Calu3 (cell line): ENCODE data around the gene AREG. TPM values are rescaled to one million over a fixed set of nuclear protein-coding genes. Genes with fewer than 3 reads are reported as not detected.

ENCODE experiments used
- BruUV-seq: library from RNA; stranded (reverse); fragments of 400-500 nt; replicated peaks from 2 replicates; lab custom pipeline; 2021; lab: Mats Ljungman, UMichigan
- CTCF ChIA-PET: fragments of 300-600 bp; sonication (Branson Sonifier 250); formaldehyde crosslinking; loops from one replicate; lab custom pipeline; 2022; ENCODE audit warnings: antibody characterized with exemption; lab: Charles Lee
- DNase-seq: peaks from one replicate; pipeline ENCODE4 v3.0.0; 2022
- H3K27ac Mint-ChIP-seq: one replicate; pipeline ENCODE4 v1.8.0; 2022; ENCODE audit warnings: mixed read lengths; ENCODE audit not compliant: unreplicated experiment
- H3K27me3 Mint-ChIP-seq: one replicate; pipeline ENCODE4 v1.8.0; 2022; ENCODE audit warnings: mixed read lengths; ENCODE audit not compliant: unreplicated experiment
- H3K36me3 Mint-ChIP-seq: one replicate; pipeline ENCODE4 v1.8.0; 2022; ENCODE audit warnings: mild to moderate bottlenecking, moderate library complexity, mixed read lengths; ENCODE audit not compliant: insufficient read depth, unreplicated experiment
- H3K4me1 Mint-ChIP-seq: one replicate; pipeline ENCODE4 v1.8.0; 2022; ENCODE audit warnings: mild to moderate bottlenecking, low read depth, mixed read lengths; ENCODE audit not compliant: unreplicated experiment
- H3K4me3 Mint-ChIP-seq: one replicate; pipeline ENCODE4 v1.8.0; 2022; ENCODE audit warnings: mild to moderate bottlenecking, low read depth, moderate library complexity, mixed read lengths; ENCODE audit not compliant: unreplicated experiment
- H3K9me3 Mint-ChIP-seq: one replicate; pipeline ENCODE4 v1.8.0; 2022; ENCODE audit warnings: low read depth, mixed read lengths; ENCODE audit not compliant: unreplicated experiment
- CTCF ChIP-seq: fragments of 200-600 bp; IDR thresholded peaks from one replicate; pipeline ENCODE4 v1.8.0; 2022; ENCODE audit warnings: antibody characterized with exemption; ENCODE audit not compliant: unreplicated experiment
- intact Hi-C: fragments of 100-400 bp; cut with micrococcal nuclease; formaldehyde crosslinking; loops from one replicate; pipeline ENCODE4 v1.10.0; 2022; ENCODE audit not compliant: unreplicated experiment
- total RNA-seq: library from RNA; stranded (reverse); gene quantifications from 2 replicates; pipeline ENCODE4 v1.2.3, GENCODE V29; 2022

AREG gene
- total RNA-seq, 1 experiment from 2014 or later = 230 TPM

GRCh38 chr4:74433043-74433442, 11.9 kb upstream of the AREG start:
- Mint-ChIP-seq H3K27me3 (no peaks in the 10 kb centered on the region), H3K27ac (no peak overlapping the region), H3K4me1 (peaks cover 17% of the 10 kb centered on the region), H3K36me3 (no peaks in the 10 kb centered on the region), H3K4me3 (no peak overlapping the region), H3K9me3 (no peaks in the 10 kb centered on the region)
- no TSS peak for BruUV-seq
- CTCF ChIA-PET = no interaction called here
- TF ChIP-seq CTCF = no peak
- intact Hi-C loops = no loop called here
- no peak for DNase-seq

- Mint-ChIP-seq H3K4me1 (peaks cover 11% of the 10 kb centered on the region), H3K9me3 (no peaks in the 10 kb centered on the region), H3K36me3 (no peaks in the 10 kb centered on the region), H3K27me3 (no peaks in the 10 kb centered on the region), H3K27ac (no peak overlapping the region), H3K4me3 (no peak overlapping the region)
- no peak for DNase-seq
- no peak for TF ChIP-seq CTCF
- intact Hi-C loops = no loop called here
- no TSS peak for BruUV-seq
- CTCF ChIA-PET = no interaction called here
Measured at GRCh38 chr4:74433541-74434172, 11.3 kb upstream of the AREG start.

- H3K27me3 Mint-ChIP-seq = no peaks in the 10 kb centered on the region
- no TSS peak for BruUV-seq
- H3K4me1 Mint-ChIP-seq = peaks cover 8% of the 10 kb centered on the region
- no peaks in the 10 kb centered on the region for H3K9me3 Mint-ChIP-seq
- no peak overlapping the region for H3K27ac Mint-ChIP-seq
- DNase-seq = no peak
- H3K36me3 Mint-ChIP-seq = no peaks in the 10 kb centered on the region
- no peak overlapping the region for H3K4me3 Mint-ChIP-seq
- TF ChIP-seq CTCF = no peak
- intact Hi-C loops = no loop called here
- CTCF ChIA-PET = no interaction called here
Measured at GRCh38 chr4:74435296-74435695, 9.6 kb upstream of the AREG start.

- H3K4me1 Mint-ChIP-seq = peaks cover 8% of the 10 kb centered on the region
- intact Hi-C loops = no loop called here
- BruUV-seq = no TSS peak
- H3K4me3 Mint-ChIP-seq = no peak overlapping the region
- no peaks in the 10 kb centered on the region for H3K27me3 Mint-ChIP-seq
- no peak for DNase-seq
- CTCF ChIA-PET = no interaction called here
- no peaks in the 10 kb centered on the region for H3K36me3 Mint-ChIP-seq
- no peak for TF ChIP-seq CTCF
- H3K27ac Mint-ChIP-seq = no peak overlapping the region
- H3K9me3 Mint-ChIP-seq = no peaks in the 10 kb centered on the region
Measured at GRCh38 chr4:74437866-74438265, 7.1 kb upstream of the AREG start.
